ENCODE data around the gene AXL.

AXL gene

GRCh38 chr19:41309180-41310032, 90.4 kb downstream of the AXL start:
- no peak for DNase-seq

- peak; percentile 84 for DNase-seq
These were observed 91.2 kb downstream of the AXL start, which contains the start of gene CCDC97 for GRCh38 chr19:41310033-41310831. CCDC97 (plus strand) TSS chr19:41310172; CDS start chr19:41310311, 139 bp downstream.

DNA sequence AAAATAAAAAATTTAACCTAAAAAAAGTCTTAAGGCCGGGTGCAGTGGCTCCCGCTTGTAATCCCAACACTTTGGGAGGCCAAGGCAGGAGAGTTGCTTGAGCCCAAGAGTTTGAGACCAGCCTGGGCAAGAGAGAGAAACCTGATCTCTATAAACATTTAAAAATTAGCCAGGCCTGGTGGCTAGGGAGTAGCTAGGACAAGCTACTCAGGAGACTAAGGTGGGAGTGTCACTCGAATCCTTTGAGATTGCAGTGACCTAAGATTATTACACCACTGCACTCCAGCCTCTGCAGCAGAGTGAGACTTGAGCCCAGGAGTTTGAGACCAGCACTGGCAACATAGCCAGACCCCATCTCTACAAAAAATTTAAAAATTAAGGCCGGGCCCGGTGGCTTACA, 92.0 kb downstream of the AXL start:
- DNase-seq: no peak

Data from activated T-cell treated with anti-CD3 and anti-CD28 coated beads for 4 hours (primary cell).